MCF 10A (cell line): ENCODE measurements around the gene IFNL2. TPM values are rescaled to one million over a fixed set of nuclear protein-coding genes. Genes with fewer than 3 reads are reported as not detected.

Experiments used
- BruUV-seq: library from RNA; stranded (reverse); fragments of 400-500 nt; replicated peaks from 2 replicates; lab custom pipeline; 2021; lab: Mats Ljungman, UMichigan
- CTCF ChIA-PET: fragments of 300-600 bp; sonication (Branson Sonifier 250); formaldehyde crosslinking; extraction: SDS; loops from one replicate; lab custom pipeline; 2021; ENCODE audit warnings: antibody characterized with exemption, inconsistent platforms; lab: Yijun Ruan, JAX
- POLR2A ChIA-PET: fragments of 300-600, 350-650 bp; sonication (Branson Sonifier 250); formaldehyde crosslinking; extraction: SDS; loops from one replicate; lab custom pipeline; 2020; ENCODE audit warnings: antibody characterized with exemption, inconsistent platforms; lab: Yijun Ruan, JAX
- DNase-seq: peaks from one replicate; pipeline ENCODE4 v3.0.0-alpha.2; 2018; ENCODE audit not compliant: unreplicated experiment
- H3K27ac Mint-ChIP-seq: one replicate; pipeline ENCODE4 v1.8.0; 2022; ENCODE audit warnings: mild to moderate bottlenecking, low read depth, mixed read lengths; ENCODE audit not compliant: unreplicated experiment
- H3K27me3 Mint-ChIP-seq: one replicate; pipeline ENCODE4 v1.8.0; 2022; ENCODE audit warnings: mixed read lengths; ENCODE audit not compliant: insufficient read depth, unreplicated experiment
- H3K36me3 Mint-ChIP-seq: one replicate; pipeline ENCODE4 v1.8.0; 2022; ENCODE audit warnings: mild to moderate bottlenecking, moderate library complexity, mixed read lengths; ENCODE audit not compliant: insufficient read depth, unreplicated experiment
- H3K4me1 Mint-ChIP-seq: one replicate; pipeline ENCODE4 v1.8.0; 2022; ENCODE audit warnings: mixed read lengths; ENCODE audit not compliant: insufficient read depth, unreplicated experiment
- H3K4me3 Mint-ChIP-seq: one replicate; pipeline ENCODE4 v1.8.0; 2022; ENCODE audit warnings: mild to moderate bottlenecking, moderate library complexity, mixed read lengths; ENCODE audit not compliant: unreplicated experiment
- H3K9me3 Mint-ChIP-seq: one replicate; pipeline ENCODE4 v1.8.0; 2022; ENCODE audit warnings: mixed read lengths; ENCODE audit not compliant: unreplicated experiment
- CTCF ChIP-seq: fragments of 200-600 bp; IDR thresholded peaks from one replicate; pipeline ENCODE4 v1.8.0; 2022; ENCODE audit warnings: antibody characterized with exemption, mild to moderate bottlenecking; ENCODE audit not compliant: unreplicated experiment
- intact Hi-C: fragments of 100-400 bp; cut with micrococcal nuclease; formaldehyde crosslinking; loops from 2 replicates; pipeline ENCODE4 v1.14.1; 2022
- total RNA-seq: library from RNA; stranded (reverse); gene quantifications from 2 replicates; pipeline ENCODE4 v1.2.3, GENCODE V29; 2022

The IFNL2 gene
- total RNA-seq, 1 experiment from 2014 or later, result not detected

GRCh38 chr19:39296055-39296645 is 28.0 kb downstream of the IFNL2 start, which contains the start of gene IFNL1:
TSS of gene IFNL1 (plus strand) at chr19:39296407. CDS start at chr19:39296422, 15 bp downstream.
- Mint-ChIP-seq H3K9me3 (no peaks in the 10 kb centered on the region), H3K4me3 (no peak within 1 kb of the TSS), H3K27me3 (peaks cover 52% of the 10 kb centered on the region), H3K4me1 (no peaks in the 10 kb centered on the region), H3K36me3 (no peaks in the 10 kb centered on the region), H3K27ac (no peak within 1 kb of the TSS)
- no peak for TF ChIP-seq CTCF
- no TSS peak for BruUV-seq
- DNase-seq, result no peak
- POLR2A ChIA-PET, result no interaction called here
- CTCF ChIA-PET, result interaction anchor here (0.6 to 1.7 kb wide), 5 partner anchors 17 to 229 kb away, joined by 3 to 6 read pairs (median 3); no protein-coding TSS in a partner anchor
- intact Hi-C loops, result no loop called here

GRCh38 chr19:39296906-39297305 is 28.7 kb downstream of the IFNL2 start:
- H3K9me3 Mint-ChIP-seq, result no peaks in the 10 kb centered on the region
- BruUV-seq, result no TSS peak
- ChIA-PET POLR2A (no interaction called here), CTCF (interaction anchor here (0.6 kb wide), 1 partner anchor 31 kb away, joined by 3 read pairs; no protein-coding TSS in a partner anchor)
- no peaks in the 10 kb centered on the region for H3K4me1 Mint-ChIP-seq
- peaks cover 48% of the 10 kb centered on the region for H3K27me3 Mint-ChIP-seq
- no peak overlapping the region for H3K4me3 Mint-ChIP-seq
- no peak for DNase-seq
- intact Hi-C loops, result no loop called here
- H3K36me3 Mint-ChIP-seq, result no peaks in the 10 kb centered on the region
- TF ChIP-seq CTCF, result no peak
- H3K27ac Mint-ChIP-seq, result no peak overlapping the region

GRCh38 chr19:39297931-39298634 is 29.9 kb downstream of the IFNL2 start:
- intact Hi-C loops, result no loop called here
- BruUV-seq, result no TSS peak
- H3K27ac Mint-ChIP-seq, result no peak overlapping the region
- DNase-seq, result no peak
- CTCF ChIA-PET, result interaction anchor here (0.6 kb wide), 1 partner anchor 272 kb away, joined by 3 read pairs; no protein-coding TSS in a partner anchor
- no peaks in the 10 kb centered on the region for H3K9me3 Mint-ChIP-seq
- POLR2A ChIA-PET, result interaction anchor here (0.7 kb wide), 1 partner anchor 233 kb away, joined by 3 read pairs; no protein-coding TSS in a partner anchor
- no peak for TF ChIP-seq CTCF
- H3K27me3 Mint-ChIP-seq, result peaks cover 54% of the 10 kb centered on the region
- H3K4me1 Mint-ChIP-seq, result no peaks in the 10 kb centered on the region
- H3K4me3 Mint-ChIP-seq, result no peak overlapping the region
- H3K36me3 Mint-ChIP-seq, result no peaks in the 10 kb centered on the region

GRCh38 chr19:39299404-39299803 is 31.2 kb downstream of the IFNL2 start:
- no peaks in the 10 kb centered on the region for H3K9me3 Mint-ChIP-seq
- TF ChIP-seq CTCF, result no peak
- H3K4me1 Mint-ChIP-seq, result no peaks in the 10 kb centered on the region
- H3K36me3 Mint-ChIP-seq, result no peaks in the 10 kb centered on the region
- ChIA-PET CTCF (no interaction called here), POLR2A (no interaction called here)
- no peak overlapping the region for H3K27ac Mint-ChIP-seq
- no peak for DNase-seq
- no TSS peak for BruUV-seq
- H3K27me3 Mint-ChIP-seq, result peaks cover 50% of the 10 kb centered on the region
- intact Hi-C loops, result no loop called here
- H3K4me3 Mint-ChIP-seq, result no peak overlapping the region
